Smooth muscle cell (in vitro differentiated cells): Measurements from ENCODE around the gene NACC2. TPM values are rescaled to one million over a fixed set of nuclear protein-coding genes. Genes with fewer than 3 reads are reported as not detected.
"Not testable (repeated sequence)": the region's sequence is repeated elsewhere in the genome, so short reads cannot be mapped to it uniquely, and the experiment has no call there.

Source experiments
- DNase-seq: peaks from one replicate; lab custom pipeline; 2025; ENCODE audit not compliant: unreplicated experiment; lab: John Stamatoyannopoulos, UW
- H2AFZ ChIP-seq: fragments of 200-600 bp; sonication (generic); 2 replicates; pipeline ENCODE4 v1.6.0; 2016; ENCODE audit warnings: antibody characterized with exemption, low read depth, mild to moderate bottlenecking
- H3F3A ChIP-seq: fragments of 200-600 bp; sonication (generic); 2 replicates; pipeline ENCODE4 v1.6.0; 2017; ENCODE audit warnings: antibody characterized with exemption, low read depth
- H3K27ac ChIP-seq: fragments of 200-600 bp; sonication (generic); 2 replicates; pipeline ENCODE4 v1.5.1; 2016; ENCODE audit warnings: low read depth, mild to moderate bottlenecking
- H3K27me3 ChIP-seq: fragments of 200-600 bp; sonication (generic); 2 replicates; pipeline ENCODE4 v1.6.1; 2016; ENCODE audit warnings: low read depth, mild to moderate bottlenecking
- H3K36me3 ChIP-seq: fragments of 200-600 bp; sonication (generic); 2 replicates; pipeline ENCODE4 v1.5.1; 2016; ENCODE audit warnings: low read depth
- H3K4me1 ChIP-seq: fragments of 200-600 bp; sonication (generic); 2 replicates; pipeline ENCODE4 v1.5.1; 2016; ENCODE audit warnings: low read depth
- H3K4me2 ChIP-seq: fragments of 200-600 bp; sonication (generic); 2 replicates; pipeline ENCODE4 v1.6.0; 2016; ENCODE audit warnings: mild to moderate bottlenecking
- H3K4me3 ChIP-seq: fragments of 200-600 bp; sonication (generic); 2 replicates; pipeline ENCODE4 v1.5.1; 2016; ENCODE audit warnings: mild to moderate bottlenecking
- H3K79me2 ChIP-seq: fragments of 200-600 bp; sonication (generic); 2 replicates; pipeline ENCODE4 v1.6.0; 2016; ENCODE audit warnings: low read depth, mild to moderate bottlenecking
- H3K9ac ChIP-seq: fragments of 200-600 bp; sonication (generic); 2 replicates; pipeline ENCODE4 v1.6.0; 2016; ENCODE audit warnings: low read depth
- H3K9me3 ChIP-seq: fragments of 200-600 bp; sonication (generic); replicated peaks from 2 replicates; pipeline ENCODE4 v1.5.1; 2016; ENCODE audit warnings: low read depth
- H4K20me1 ChIP-seq: fragments of 200-600 bp; sonication (generic); 2 replicates; pipeline ENCODE4 v1.6.0; 2016; ENCODE audit warnings: low read depth
- WGBS: methylation state at CpG from one replicate; pipeline ENCODE4 v1.1.7; 2016; ENCODE audit warnings: low lambda C conversion rate; 5-methylcytosine and 5-hydroxymethylcytosine counted together
- polyA plus RNA-seq: library from polyadenylated mRNA; unstranded; fragments of >200 nt; fragmentation: Nextera tagmentation; extraction: Ambion mirVana; gene quantifications from 2 replicates; pipeline ENCODE4 v1.2.1, GENCODE V29; 2016
- total RNA-seq: library from RNA; depleted of rRNA; stranded (reverse); fragments of >200 nt; gene quantifications from 2 replicates; pipeline ENCODE4 v1.2.3, GENCODE V29; 2014
- TF ChIP-seq, protein P1 (sequence below): fragments of 200-600 bp; sonication (generic); IDR thresholded peaks from 2 replicates; pipeline ENCODE4 v1.5.1; 2017; ENCODE audit warnings: borderline replicate concordance, mild to moderate bottlenecking, antibody characterized with exemption; ENCODE audit not compliant: insufficient read depth, poor library complexity, severe bottlenecking

Gene NACC2
- total and polyA plus RNA-seq, 2 experiments from 2014 or later: 6.7 to 8.8 TPM

DNA sequence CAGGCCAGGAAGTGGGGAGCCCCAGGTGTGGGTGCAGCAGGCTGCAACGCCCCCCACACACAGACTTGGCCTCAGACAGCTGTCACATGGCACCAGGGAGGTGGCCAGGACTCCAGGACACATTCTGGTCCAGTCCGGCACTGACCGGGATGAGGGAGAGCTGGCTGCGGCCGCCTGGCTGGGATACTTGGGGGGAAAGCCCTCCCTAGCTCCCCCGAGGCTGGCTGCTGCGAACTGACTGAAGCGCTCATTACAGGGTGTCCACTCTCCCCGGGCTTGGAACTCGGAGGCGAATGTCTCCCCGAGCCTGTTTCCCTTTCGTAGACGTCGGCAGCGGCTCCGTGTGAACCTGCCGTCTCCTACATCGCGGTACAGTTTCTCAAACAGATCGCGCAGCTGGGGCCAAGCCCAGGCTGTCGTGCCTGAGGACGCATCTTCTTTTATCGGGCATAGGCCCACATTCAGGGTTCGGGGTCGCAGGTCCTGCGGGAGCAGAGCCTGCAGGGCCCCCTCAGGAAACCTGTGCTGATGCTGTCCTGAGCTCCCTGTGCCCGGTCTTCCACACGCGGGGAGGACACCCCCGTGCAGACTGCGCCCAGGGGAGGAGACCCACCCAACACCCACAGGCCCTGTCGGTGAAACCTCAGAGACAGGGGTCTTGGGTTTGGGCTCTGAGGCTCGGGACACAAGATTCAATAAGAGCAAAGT, 19.8 kb downstream of the NACC2 start:
- TF ChIP-seq, protein P1, sequence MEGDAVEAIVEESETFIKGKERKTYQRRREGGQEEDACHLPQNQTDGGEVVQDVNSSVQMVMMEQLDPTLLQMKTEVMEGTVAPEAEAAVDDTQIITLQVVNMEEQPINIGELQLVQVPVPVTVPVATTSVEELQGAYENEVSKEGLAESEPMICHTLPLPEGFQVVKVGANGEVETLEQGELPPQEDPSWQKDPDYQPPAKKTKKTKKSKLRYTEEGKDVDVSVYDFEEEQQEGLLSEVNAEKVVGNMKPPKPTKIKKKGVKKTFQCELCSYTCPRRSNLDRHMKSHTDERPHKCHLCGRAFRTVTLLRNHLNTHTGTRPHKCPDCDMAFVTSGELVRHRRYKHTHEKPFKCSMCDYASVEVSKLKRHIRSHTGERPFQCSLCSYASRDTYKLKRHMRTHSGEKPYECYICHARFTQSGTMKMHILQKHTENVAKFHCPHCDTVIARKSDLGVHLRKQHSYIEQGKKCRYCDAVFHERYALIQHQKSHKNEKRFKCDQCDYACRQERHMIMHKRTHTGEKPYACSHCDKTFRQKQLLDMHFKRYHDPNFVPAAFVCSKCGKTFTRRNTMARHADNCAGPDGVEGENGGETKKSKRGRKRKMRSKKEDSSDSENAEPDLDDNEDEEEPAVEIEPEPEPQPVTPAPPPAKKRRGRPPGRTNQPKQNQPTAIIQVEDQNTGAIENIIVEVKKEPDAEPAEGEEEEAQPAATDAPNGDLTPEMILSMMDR: no peak
- H3K79me2 ChIP-seq: peaks cover 89% of the 10 kb centered on the region
- 93% methylated on average over 35 of the region's 35 CpGs for WGBS
- no peak overlapping the region for H3K27ac ChIP-seq
- no peak for DNase-seq
- H4K20me1 ChIP-seq: peaks cover 96% of the 10 kb centered on the region
- no peaks in the 10 kb centered on the region for H3K27me3 ChIP-seq
- H2AFZ ChIP-seq: no peak overlapping the region
- H3K4me3 ChIP-seq: no peak overlapping the region
- no peaks in the 10 kb centered on the region for H3F3A ChIP-seq
- no peaks in the 10 kb centered on the region for H3K9me3 ChIP-seq
- no peaks in the 10 kb centered on the region for H3K4me1 ChIP-seq
- no peaks in the 10 kb centered on the region for H3K36me3 ChIP-seq
- H3K4me2 ChIP-seq: no peak overlapping the region
- H3K9ac ChIP-seq: no peak overlapping the region

DNA sequence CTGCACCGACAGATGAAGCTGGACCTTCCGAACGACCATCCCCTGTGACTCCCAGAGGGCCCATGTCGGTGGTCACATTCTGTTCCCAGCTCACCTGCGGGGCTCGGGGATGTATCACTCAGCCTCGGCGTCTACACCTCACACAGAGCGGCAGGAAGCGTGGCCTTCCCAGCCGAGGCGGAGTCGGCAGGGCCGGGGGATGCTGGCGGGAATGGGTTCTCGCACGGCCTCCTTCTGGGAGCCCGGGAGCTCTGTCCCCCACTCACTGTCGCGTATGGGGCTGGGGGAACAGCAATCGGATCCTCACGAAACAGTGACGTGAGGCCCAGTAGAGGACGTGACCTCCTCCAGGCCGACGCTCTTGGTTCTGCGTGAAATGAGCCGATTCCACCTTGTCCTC, 20.4 kb downstream of the NACC2 start:
- Histone ChIP-seq H3K4me1 (no peaks in the 10 kb centered on the region), H3K79me2 (peaks cover 89% of the 10 kb centered on the region), H4K20me1 (peaks cover 96% of the 10 kb centered on the region), H3K9ac (no peak overlapping the region), H3K9me3 (no peaks in the 10 kb centered on the region), H3K27me3 (no peaks in the 10 kb centered on the region), H3F3A (no peaks in the 10 kb centered on the region), H3K4me3 (no peak overlapping the region), H3K36me3 (no peaks in the 10 kb centered on the region), H3K4me2 (no peak overlapping the region), H2AFZ (no peak overlapping the region), H3K27ac (no peak overlapping the region)
- TF ChIP-seq, protein P1: no peak
- DNase-seq: no peak
- WGBS: 96% methylated on average over 28 of the region's 28 CpGs

DNA sequence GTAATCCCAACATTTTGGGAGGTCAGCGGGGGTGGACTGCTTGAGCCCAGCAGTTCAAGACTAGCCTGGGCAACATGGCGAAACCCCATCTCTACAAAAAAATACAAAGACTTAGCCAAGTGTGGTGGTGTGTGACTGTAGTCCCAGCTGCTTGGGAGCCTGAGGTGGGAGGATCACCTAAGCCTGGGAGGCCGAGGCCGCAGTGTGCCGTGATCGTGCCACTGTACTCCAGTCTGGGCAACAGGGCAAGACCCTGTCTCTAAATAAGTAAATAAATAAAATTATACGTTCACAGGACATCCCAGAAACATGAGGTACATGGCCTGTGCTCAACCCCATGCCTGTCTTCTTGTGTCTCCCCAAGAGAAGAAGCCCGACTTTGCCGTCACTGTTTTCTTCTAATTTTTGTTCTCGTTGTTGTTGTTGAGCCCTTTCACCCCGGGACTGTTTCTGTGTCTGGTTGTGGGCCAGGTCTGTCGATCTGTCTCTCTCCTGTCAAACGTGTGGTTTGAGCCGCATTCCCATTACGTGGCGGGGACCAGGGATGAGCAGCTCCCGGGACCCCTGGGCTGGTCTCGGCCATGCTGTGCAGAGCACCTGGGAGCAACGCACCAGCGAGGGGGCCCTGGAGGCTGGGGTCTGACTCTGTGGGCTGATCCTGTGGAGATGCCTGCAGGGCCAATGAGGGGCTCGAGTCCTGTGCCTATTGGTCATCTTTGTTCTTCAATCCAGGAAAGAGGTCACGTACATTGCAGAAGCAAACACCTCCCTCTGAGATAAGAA, 32.2 kb downstream of the NACC2 start:
- peaks cover 74% of the 10 kb centered on the region for H3K79me2 ChIP-seq
- DNase-seq: no peak
- no peak overlapping the region for H2AFZ ChIP-seq
- H4K20me1 ChIP-seq: peaks cover 100% of the 10 kb centered on the region
- TF ChIP-seq, protein P1: no peak
- H3K4me1 ChIP-seq: peaks cover 17% of the 10 kb centered on the region
- no peak overlapping the region for H3K9ac ChIP-seq
- 94% methylated on average over 22 of the region's 22 CpGs for WGBS
- H3F3A ChIP-seq: peaks cover 3% of the 10 kb centered on the region
- no peaks in the 10 kb centered on the region for H3K36me3 ChIP-seq
- H3K27ac ChIP-seq: no peak overlapping the region
- no peak overlapping the region for H3K4me3 ChIP-seq
- H3K9me3 ChIP-seq: no peaks in the 10 kb centered on the region
- no peaks in the 10 kb centered on the region for H3K27me3 ChIP-seq
- H3K4me2 ChIP-seq: no peak overlapping the region

DNA sequence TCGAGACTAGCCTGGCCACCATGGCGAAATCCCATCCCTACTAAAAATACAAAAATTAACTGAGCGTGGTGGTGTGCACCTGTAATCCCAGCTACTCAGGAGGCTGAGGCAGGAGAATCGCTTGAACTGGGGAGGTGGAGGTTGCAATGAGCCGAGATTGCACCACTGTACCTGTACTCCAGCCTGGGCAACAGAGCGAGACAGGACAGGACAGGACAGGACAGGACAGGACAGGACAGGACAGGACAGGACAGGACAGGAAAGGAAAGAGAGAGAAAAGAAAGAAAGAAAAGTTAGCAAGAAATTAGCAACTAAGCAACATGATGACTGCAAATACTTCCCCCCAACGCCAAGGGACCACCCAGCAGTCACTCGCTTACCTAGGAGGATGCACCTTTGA, 33.2 kb downstream of the NACC2 start:
- peaks cover 100% of the 10 kb centered on the region for H4K20me1 ChIP-seq
- DNase-seq, H3K36me3 ChIP-seq, H3K9ac ChIP-seq, H3K27me3 ChIP-seq, H2AFZ ChIP-seq, H3K4me2 ChIP-seq, H3K4me3 ChIP-seq, H3K9me3 ChIP-seq, H3K27ac ChIP-seq, H3F3A ChIP-seq: not testable (repeated sequence)
- H3K79me2 ChIP-seq: peaks cover 71% of the 10 kb centered on the region
- H3K4me1 ChIP-seq: peaks cover 17% of the 10 kb centered on the region
- WGBS: 97% methylated on average over 8 of the region's 8 CpGs
